Gastrocnemius medialis (tissue), 4 donors: ENCODE data around the gene NKIRAS2.

Source experiments
- CTCF ChIP-seq, 5 experiments: fragments of 450-650 bp in 3 of 5; fragments of 200-600 bp in 2 of 5; sonication (generic) in 2 of 5; IDR thresholded peaks in 4 of 5; conservative IDR thresholded peaks in 1 of 5; 1 replicate in 4 of 5; 2 replicates in 1 of 5; pipeline ENCODE4 v1.5.1; 2016 to 2019; ENCODE audit warnings: antibody characterized with exemption in 5 of 5, mild to moderate bottlenecking in 3 of 5, moderate library complexity in 3 of 5
- POLR2A ChIP-seq, 2 donors: fragments of 450-650 bp; IDR thresholded peaks; one replicate each; pipeline ENCODE4 v1.6.1; 2017; ENCODE audit warnings: antibody characterized with exemption in 2 of 2, mild to moderate bottlenecking in 2 of 2, moderate library complexity in 2 of 2

GRCh38 chr17:41976142-41976768 is 43.6 kb upstream of the NKIRAS2 start:
- TF ChIP-seq CTCF (IDR thresholded peaks at IDR 0.05 in 4 of 5, conservative IDR thresholded peaks at IDR 0.05 in 1 of 5) (no peak), POLR2A (IDR thresholded peaks at IDR 0.05) (no peak)
